HG03175 (cell line): ENCODE results near the gene GOLGA6L24.
"Not testable (repeated sequence)": the region's sequence is repeated elsewhere in the genome, so short reads cannot be mapped to it uniquely, and the experiment has no call there.

Experiments
- ATAC-seq: cut with Tn5 transposase; IDR thresholded peaks from one replicate; pipeline ENCODE4 v1.9.1; 2021; ENCODE audit warnings: mild to moderate bottlenecking, moderate library complexity; ENCODE audit not compliant: unreplicated experiment

The GOLGA6L24 gene

GRCh38 chr15:28357984-28358383, at the start of gene GOLGA6L24:
GOLGA6L24 (minus strand) TSS chr15:28358084; CDS start chr15:28358023, 61 bp downstream.
- ATAC-seq: not testable (repeated sequence)

GRCh38 chr15:28402774-28403435, 45.0 kb upstream of the GOLGA6L24 start:
- ATAC-seq: not testable (repeated sequence)

GRCh38 chr15:28396022-28396421, 38.1 kb upstream of the GOLGA6L24 start:
- ATAC-seq: not testable (repeated sequence)

- ATAC-seq: not testable (repeated sequence)
These were observed 22.2 kb upstream of the GOLGA6L24 start for GRCh38 chr15:28380053-28380452.

GRCh38 chr15:28378364-28378763, 20.5 kb upstream of the GOLGA6L24 start, which contains the start of gene GOLGA8F:
GOLGA8F (plus strand) TSS chr15:28378664; CDS start chr15:28378762, 98 bp downstream.
- ATAC-seq: not testable (repeated sequence)

DNA sequence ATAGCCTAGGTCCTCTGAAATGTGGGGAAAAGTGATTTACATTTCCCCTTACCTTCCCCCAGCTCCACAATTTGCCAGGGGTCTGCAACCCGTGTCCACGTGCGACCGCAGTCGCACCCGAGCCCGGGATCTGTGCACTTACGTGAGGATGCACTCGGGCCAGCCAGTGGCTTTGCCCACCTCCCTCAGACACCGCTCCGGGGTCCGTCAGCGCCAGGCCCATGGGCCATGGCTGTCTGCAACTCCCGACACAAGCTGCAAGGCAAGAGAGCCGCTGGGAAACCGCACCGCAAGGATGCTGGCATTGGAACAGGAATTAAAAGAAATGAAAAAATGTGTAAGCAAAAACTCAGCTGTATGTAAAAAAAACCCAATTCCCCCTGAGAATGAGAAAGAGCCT, 7.6 kb upstream of the GOLGA6L24 start:
- not testable (repeated sequence) for ATAC-seq

- not testable (repeated sequence) for ATAC-seq
These were observed 35.7 kb downstream of the GOLGA6L24 start, which contains the start of gene HERC2 for GRCh38 chr15:28322129-28322588. HERC2 (minus strand) TSS chr15:28322179; CDS start chr15:28321433, 746 bp downstream.

DNA sequence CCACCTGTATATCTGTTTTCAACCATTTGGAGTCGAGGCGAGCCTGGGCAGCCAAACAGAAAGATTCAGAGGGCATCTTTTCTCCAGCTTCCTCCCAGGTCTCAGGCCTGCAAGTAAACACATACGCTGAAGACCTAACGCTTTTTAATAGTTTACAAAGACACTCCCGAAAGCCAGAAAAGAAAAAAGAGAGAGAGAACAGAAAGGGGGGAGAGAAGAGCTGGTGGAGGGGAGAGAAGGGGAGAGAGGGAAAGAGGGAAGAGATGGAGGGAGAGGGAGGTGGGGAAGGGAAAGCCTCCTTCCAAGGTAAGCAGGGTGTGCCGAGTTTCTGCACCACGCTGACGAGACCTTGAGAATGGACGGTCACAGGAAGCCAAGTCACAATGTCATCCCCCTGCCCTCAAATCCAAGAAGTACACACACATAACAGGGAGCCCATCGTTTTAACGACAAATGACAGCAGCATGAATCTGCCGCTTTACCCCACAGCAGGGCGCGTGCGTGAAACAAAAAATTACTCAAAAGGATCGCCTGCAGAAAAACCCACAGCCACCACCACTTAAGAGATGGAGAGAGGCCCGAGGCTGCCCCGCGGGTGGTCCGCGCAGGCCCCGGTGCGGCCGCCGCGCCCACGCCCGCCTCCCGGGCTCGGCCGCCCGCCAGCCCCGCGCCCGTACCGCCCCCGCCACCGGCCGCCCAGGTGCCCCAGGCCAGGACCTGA, 36.4 kb downstream of the GOLGA6L24 start:
- not testable (repeated sequence) for ATAC-seq

- not testable (repeated sequence) for ATAC-seq
These were observed 38.2 kb downstream of the GOLGA6L24 start for GRCh38 chr15:28319725-28320124.

DNA sequence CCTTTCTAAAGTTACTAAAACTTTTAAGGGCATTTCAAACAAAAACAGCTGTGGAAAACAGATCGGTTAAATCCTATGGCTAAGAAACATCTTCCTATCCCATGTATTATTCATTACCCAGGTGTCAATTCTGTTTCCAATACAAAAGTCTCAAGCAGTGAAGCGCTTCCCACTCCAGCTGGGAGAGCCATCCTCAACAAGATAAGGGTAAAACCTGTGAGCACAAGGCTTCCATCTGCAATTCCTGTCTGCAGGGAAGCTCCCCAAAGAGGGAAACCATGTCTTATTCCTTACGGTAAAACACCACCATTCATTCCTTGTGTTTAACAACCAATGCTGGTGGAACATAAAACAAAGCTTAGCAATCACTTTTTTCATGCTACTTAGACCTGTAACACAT, 39.1 kb downstream of the GOLGA6L24 start:
- ATAC-seq: not testable (repeated sequence)

DNA sequence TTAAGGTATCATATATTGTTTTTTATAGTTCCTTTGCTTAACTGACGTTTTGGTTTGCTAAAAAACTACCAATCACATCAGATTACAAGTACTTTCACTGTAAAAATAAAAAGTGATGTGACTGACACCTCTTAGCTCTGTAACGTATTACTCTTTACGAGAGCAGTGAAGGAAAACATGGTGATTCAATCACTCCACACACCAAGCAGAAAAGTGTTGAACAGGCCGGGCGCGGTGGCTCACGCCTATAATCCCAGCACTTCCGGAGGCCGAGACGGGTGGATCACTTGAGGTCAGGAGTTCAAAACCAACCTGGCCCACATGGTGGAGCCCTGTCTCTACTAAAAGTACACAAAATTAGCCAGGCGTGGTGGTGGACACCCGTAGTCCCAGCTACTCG, 39.8 kb downstream of the GOLGA6L24 start:
- ATAC-seq: not testable (repeated sequence)

DNA sequence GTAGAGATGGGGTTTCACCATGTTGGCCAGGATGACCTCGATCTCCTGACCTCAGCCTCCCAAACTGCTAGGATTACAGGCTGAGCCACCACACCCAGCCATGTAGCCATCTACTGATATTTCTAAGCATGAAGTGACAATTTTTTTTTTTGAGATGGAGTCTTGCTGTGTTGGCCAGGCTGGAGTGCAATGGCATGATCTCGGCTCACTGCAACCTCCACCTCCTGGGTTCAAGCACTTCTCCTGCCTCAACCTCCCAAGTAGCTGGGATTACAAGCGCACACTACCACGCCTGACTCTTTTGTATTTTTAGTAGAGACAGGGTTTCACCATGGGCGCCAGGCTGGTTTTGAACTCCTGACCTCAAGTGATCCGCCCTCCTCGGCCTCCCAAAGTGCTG, 40.9 kb downstream of the GOLGA6L24 start:
- ATAC-seq: not testable (repeated sequence)

- ATAC-seq: not testable (repeated sequence)
These were observed 47.4 kb downstream of the GOLGA6L24 start for GRCh38 chr15:28310454-28310853.

GRCh38 chr15:28308718-28309117, 49.2 kb downstream of the GOLGA6L24 start:
- ATAC-seq: not testable (repeated sequence)
